ENCODE data around the gene JSRP1. TPM values are rescaled to one million over a fixed set of nuclear protein-coding genes. Genes with fewer than 3 reads are reported as not detected.

The JSRP1 gene
- polyA plus RNA-seq, 2 of the 4 experiments (the other 2 are of a cell fraction) = 0.41 TPM; not detected in 1

- no peak for TF ChIP-seq REST (IDR thresholded peaks at IDR 0.05)
Measured at GRCh38 chr19:2278459-2279158, 22.4 kb upstream of the JSRP1 start (continued).

GRCh38 chr19:2277138-2277537 lies 20.9 kb upstream of the JSRP1 start:
- POLR2A ChIA-PET = no interaction called here
- no peak overlapping the region for H3K27ac ChIP-seq
- no peak for FAIRE-seq
- H3K9me3 ChIP-seq = no peaks in the 10 kb centered on the region
- ATAC-seq = no peak
- H3K4me3 ChIP-seq = no peak overlapping the region
- no peak for TF ChIP-seq REST (IDR thresholded peaks at IDR 0.05)
- no peak for TF ChIP-seq POLR2A (IDR thresholded peaks at IDR 0.05; ENCODE audit: low read length)
- peaks cover 14% of the 10 kb centered on the region for H3K4me1 ChIP-seq
- CTCF ChIA-PET = interaction anchor here (1.0 to 2.0 kb wide), 4 partner anchors 15 to 167 kb away, joined by 3 to 6 read pairs (median 4); no protein-coding TSS in a partner anchor
- WGBS (ENCODE audit: missing lambda C conversion rate) = 86% methylated on average over 9 of the region's 9 CpGs
- H3K4me2 ChIP-seq = no peak overlapping the region
- DNase-seq (ENCODE audit: low read depth in 1 of 2, low spot score in 1 of 2) = no peak

- no peak for ATAC-seq
- no peak overlapping the region for H3K4me3 ChIP-seq
- no peak overlapping the region for H3K27ac ChIP-seq
- TF ChIP-seq USF2 (IDR thresholded peaks at IDR 0.05) (no peak), RFX5 (IDR thresholded peaks at IDR 0.05) (no peak), CEBPB (IDR thresholded peaks at IDR 0.05) (no peak), RCOR1 (IDR thresholded peaks at IDR 0.05; ENCODE audit: low read depth, low read length) (no peak), ZFP36 (IDR thresholded peaks at IDR 0.05; ENCODE audit: borderline replicate concordance, partially characterized antibody) (no peak), TP53 (CRISPR knock-in tag; IDR thresholded peaks at IDR 0.05) (no peak), RAD21 (conservative IDR thresholded peaks at IDR 0.05 in 1 of 2, IDR thresholded peaks at IDR 0.05 in 1 of 2) (no peak)
- H3K4me1 ChIP-seq = peaks cover 19% of the 10 kb centered on the region
- H3K4me2 ChIP-seq = no peak overlapping the region
- ChIA-PET CTCF (interaction anchor here (1.0 to 2.5 kb wide), 6 partner anchors 12 to 108 kb away, joined by 3 to 11 read pairs (median 4); no protein-coding TSS in a partner anchor), POLR2A (no interaction called here)
- no peaks in the 10 kb centered on the region for H3K9me3 ChIP-seq
- no peak for DNase-seq (ENCODE audit: low read depth in 1 of 2, low spot score in 1 of 2)
- no peak for FAIRE-seq
- 92% methylated on average over 19 of the region's 28 CpGs for WGBS (ENCODE audit: missing lambda C conversion rate)
Measured at GRCh38 chr19:2276429-2276986, 20.3 kb upstream of the JSRP1 start.

Measured in A549 (cell line).